GM21515 (cell line): ENCODE results near the gene APPBP2.

Experiments
- ATAC-seq: cut with Tn5 transposase; IDR thresholded peaks from one replicate; pipeline ENCODE4 v1.9.1; 2021; ENCODE audit not compliant: unreplicated experiment

APPBP2 gene

GRCh38 chr17:60398227-60398959 is 127.6 kb downstream of the APPBP2 start:
- ATAC-seq: peak; percentile 54

- no peak for ATAC-seq
Measured at GRCh38 chr17:60396412-60396811, 129.6 kb downstream of the APPBP2 start.

- no peak for ATAC-seq
Measured at GRCh38 chr17:60395508-60396065, 130.5 kb downstream of the APPBP2 start.

- no peak for ATAC-seq
Measured at GRCh38 chr17:60393840-60394723, 132.0 kb downstream of the APPBP2 start.
